GM12878 (cell line): ENCODE results near the gene UBE2J2. TPM values are rescaled to one million over a fixed set of nuclear protein-coding genes. Genes with fewer than 3 reads are reported as not detected.

Experiments used
- ATAC-seq: fragments of 200-7000 bp; cut with Tn5 transposase; 3 replicates; pipeline ENCODE4 v1.9.1; 2020; ENCODE audit warnings: mild to moderate bottlenecking, moderate library complexity
- BruUV-seq: library from RNA; stranded (reverse); fragments of 400-500 nt; replicated peaks from 2 replicates; lab custom pipeline; 2021; lab: Mats Ljungman, UMichigan
- CTCF ChIA-PET: fragments of 300-600 bp; sonication (Branson Sonifier 250); formaldehyde crosslinking; extraction: SDS; loops from one replicate; lab custom pipeline; 2021; ENCODE audit warnings: inconsistent platforms; lab: Yijun Ruan, JAX
- POLR2A ChIA-PET: fragments of 350-600 bp; formaldehyde crosslinking; extraction: SDS; loops from one replicate; lab custom pipeline; 2021; ENCODE audit warnings: inconsistent platforms; lab: Charles Lee
- RAD21 ChIA-PET: fragments of 300-600 bp; sonication (Branson Sonifier 250); formaldehyde crosslinking; loops from one replicate; lab custom pipeline; 2023; ENCODE audit warnings: antibody characterized with exemption; ENCODE audit not compliant: unreplicated experiment; lab: Charles Lee
- SMC1A ChIA-PET: fragments of 300-600 bp; sonication (Branson Sonifier 250); formaldehyde crosslinking; loops from one replicate; lab custom pipeline; 2023; ENCODE audit not compliant: unreplicated experiment, uncharacterized antibody; lab: Charles Lee
- DNase-seq: peaks from one replicate; pipeline ENCODE4 v3.0.0-alpha.2; 2011; ENCODE audit warnings: low read depth, low spot score
- FAIRE-seq: peaks from 3 replicates; lab custom pipeline; 2011; peaks lifted over from hg19 to GRCh38; lab: Jason Lieb, UNC
- H2AFZ ChIP-seq: 2 replicates; pipeline ENCODE4 v1.6.0; 2011; ENCODE audit warnings: low read depth, low read length, control low read depth; ENCODE audit not compliant: control insufficient read depth
- H3K27ac ChIP-seq: 2 replicates; pipeline ENCODE4 v1.5.1; 2011; ENCODE audit warnings: control low read depth; ENCODE audit not compliant: control insufficient read depth, insufficient read depth
- H3K27me3 ChIP-seq, 2 experiments: replicated peaks in 1 of 2; 2 replicates each; pipeline versions ENCODE4 v1.6.0 to v1.6.1; 2011; ENCODE audit warnings: low read length in 1 of 2; ENCODE audit not compliant: control insufficient read depth in 2 of 2, insufficient read depth in 2 of 2
- H3K36me3 ChIP-seq, 2 experiments: 2 replicates each; pipeline ENCODE4 v1.5.1; 2011; ENCODE audit warnings: low read length in 1 of 2; ENCODE audit not compliant: control insufficient read depth in 2 of 2, insufficient read depth in 2 of 2
- H3K4me1 ChIP-seq: 2 replicates; pipeline ENCODE4 v1.6.1; 2011; ENCODE audit warnings: mild to moderate bottlenecking, low read length, moderate library complexity, mixed read lengths; ENCODE audit not compliant: control insufficient read depth, insufficient read depth
- H3K4me2 ChIP-seq: 2 replicates; pipeline ENCODE4 v1.6.0; 2011; ENCODE audit warnings: control low read depth; ENCODE audit not compliant: control insufficient read depth, insufficient read depth
- H3K4me3 ChIP-seq: fragments of 200-600 bp; sonication (generic); 2 replicates; pipeline ENCODE4 v1.5.1; 2016
- H3K79me2 ChIP-seq: 2 replicates; pipeline ENCODE4 v1.6.0; 2011; ENCODE audit warnings: low read length; ENCODE audit not compliant: control insufficient read depth, insufficient read depth
- H3K9ac ChIP-seq: 2 replicates; pipeline ENCODE4 v1.8.0; 2011; ENCODE audit warnings: low read length, control low read depth, mixed read lengths; ENCODE audit not compliant: control insufficient read depth, insufficient read depth
- H3K9me3 ChIP-seq: replicated peaks from 3 replicates; pipeline ENCODE4 v1.5.1; 2011; ENCODE audit warnings: mild to moderate bottlenecking, low read length; ENCODE audit not compliant: control insufficient read depth, insufficient read depth
- H4K20me1 ChIP-seq: 2 replicates; pipeline ENCODE4 v1.6.0; 2011; ENCODE audit not compliant: control insufficient read depth, insufficient read depth
- BCL3 ChIP-seq: IDR thresholded peaks from 2 replicates; pipeline ENCODE4 v1.6.1; 2011; ENCODE audit warnings: borderline replicate concordance, low read depth, mild to moderate bottlenecking, moderate library complexity, low read length; ENCODE audit not compliant: insufficient read depth, poor library complexity, severe bottlenecking
- E2F4 ChIP-seq: IDR thresholded peaks from 2 replicates; pipeline ENCODE4 v1.6.1; 2012; ENCODE audit warnings: low read depth, low read length, improper control_type of control experiment
- ESRRA ChIP-seq: IDR thresholded peaks from 2 replicates; pipeline ENCODE4 v1.6.1; 2012; ENCODE audit warnings: mild to moderate bottlenecking, low read length, improper control_type of control experiment
- NBN ChIP-seq: fragments of 450-650 bp; IDR thresholded peaks from 2 replicates; pipeline ENCODE4 v1.6.1; 2016
- PBX3 ChIP-seq: IDR thresholded peaks from 2 replicates; pipeline ENCODE4 v1.6.1; 2011; ENCODE audit warnings: mild to moderate bottlenecking, low read depth, low read length, moderate library complexity; ENCODE audit not compliant: insufficient replicate concordance
- POLR2A ChIP-seq: IDR thresholded peaks from 2 replicates; pipeline ENCODE4 v1.6.1; 2011; ENCODE audit warnings: low read depth, mild to moderate bottlenecking, low read length
- POLR2AphosphoS5 ChIP-seq: IDR thresholded peaks from 2 replicates; pipeline ENCODE4 v1.6.1; 2011; ENCODE audit warnings: mild to moderate bottlenecking, low read length, inconsistent platforms
- TCF3 ChIP-seq: IDR thresholded peaks from 2 replicates; pipeline ENCODE4 v1.6.1; 2012; ENCODE audit warnings: low read depth, mild to moderate bottlenecking, low read length, borderline replicate concordance; ENCODE audit not compliant: insufficient read depth
- WGBS: methylation state at CpG from one replicate; pipeline ENCODE4 v1.1.6; 2016; ENCODE audit warnings: low lambda C conversion rate; ENCODE audit not compliant: insufficient replicate concordance, insufficient coverage; ENCODE audit errors: missing lambda C conversion rate; 5-methylcytosine and 5-hydroxymethylcytosine counted together
- in situ Hi-C: fragments of 300-500 bp; cut with MboI; formaldehyde crosslinking; loops from 9 replicates; pipeline ENCODE4 v1.14.3; 2018; ENCODE audit warnings: mixed read lengths
- intact Hi-C: fragments of 100-400 bp; cut with micrococcal nuclease; formaldehyde crosslinking; loops from one replicate; pipeline ENCODE4 v1.14.2; 2022; ENCODE audit not compliant: unreplicated experiment
- polyA plus RNA-seq, 11 experiments: library from polyadenylated mRNA; depleted of rRNA in 4 of 11; unstranded in 6 of 11; stranded (reverse) in 5 of 11; fragments of >200 nt; fragmentation: Nextera tagmentation in 4 of 11; fragmentation: Illumina TruSeq in 1 of 11; extraction: Ambion mirVana in 4 of 11; extraction: Trizol in 1 of 11; gene quantifications; 1 replicate in 1 of 11; 2 replicates in 10 of 11; pipeline versions ENCODE4 v1.2.1 to v1.2.3, GENCODE V29; 2011 to 2016; ENCODE audit warnings: inconsistent platforms in 2 of 11, missing spikeins in 2 of 11, low read depth in 1 of 11
- total RNA-seq, 4 experiments: library from RNA; depleted of rRNA in 3 of 4; stranded (reverse); fragments of >200 nt in 3 of 4; fragmentation: Illumina TruSeq in 1 of 4; extraction: Trizol in 1 of 4; gene quantifications; 2 replicates each; pipeline versions ENCODE4 v1.2.1 to v1.2.3, GENCODE V29; 2013 to 2021

Gene UBE2J2
- total and polyA plus RNA-seq, 10 of the 15 experiments (the other 5 are each of a cell fraction or from before 2014, with no cell fraction given), result 0.72 to 70.5 (median 49.2) TPM

- no peak for TF ChIP-seq E2F4
Observed at GRCh38 chr1:1223321-1223720, 50.3 kb downstream of the UBE2J2 start (continued).

- ChIA-PET SMC1A (no interaction called here), CTCF (no interaction called here), POLR2A (interaction anchor here (0.5 kb wide), 1 partner anchor 39 kb away, joined by 4 read pairs; no protein-coding TSS in a partner anchor), RAD21 (no interaction called here)
- no TSS peak for BruUV-seq
- ATAC-seq (no peak), DNase-seq (no peak), FAIRE-seq (no peak)
- TF ChIP-seq BCL3 (peak; percentile 97), ESRRA (no peak), TCF3 (peak; percentile 92; the same call in 1 of the 2 replicates), NBN (no peak), POLR2A (peak; percentile 66), PBX3 (peak; percentile 66), POLR2AphosphoS5 (peak; percentile 57)
- 97% methylated on average over 44 of the region's 44 CpGs for WGBS
- no peak overlapping the region for H3K27ac ChIP-seq
- H3K9ac ChIP-seq, result no peak overlapping the region
- in situ Hi-C loops (no loop called here), intact Hi-C loops (no loop called here)
- peaks cover 3% of the 10 kb centered on the region for H3K79me2 ChIP-seq
- H3K4me1 ChIP-seq, result no peaks in the 10 kb centered on the region
- no peaks in the 10 kb centered on the region for H3K27me3 ChIP-seq
- no peak overlapping the region for H3K4me3 ChIP-seq
- peaks cover 6 to 49% of the 10 kb centered on the region in 2 experiments; a peak in 3 of 4 replicates for H3K36me3 ChIP-seq
- no peaks in the 10 kb centered on the region for H4K20me1 ChIP-seq
- H3K4me2 ChIP-seq, result no peak overlapping the region
- no peak overlapping the region for H2AFZ ChIP-seq
- H3K9me3 ChIP-seq, result no peaks in the 10 kb centered on the region; the same call in 2 of the 3 replicates
Observed at GRCh38 chr1:1222575-1223225, 51.0 kb downstream of the UBE2J2 start.
